HEK293 (cell line): ENCODE measurements around the gene HSPE1.

Experiments used
- ATF2 ChIP-seq: fragments of 450-650 bp; formaldehyde crosslinking; IDR thresholded peaks from 2 replicates; pipeline ENCODE4 v1.5.1; 2016; ENCODE audit warnings: missing biosample characterization, missing genetic modification characterization, low read depth
- BCL11A ChIP-seq: fragments of 450-650 bp; formaldehyde crosslinking; IDR thresholded peaks from 2 replicates; pipeline ENCODE4 v1.5.1; 2016; ENCODE audit warnings: low read depth, missing biosample characterization, missing genetic modification characterization
- BCL11B ChIP-seq: fragments of 450-650 bp; formaldehyde crosslinking; IDR thresholded peaks from 2 replicates; pipeline ENCODE4 v1.5.1; 2016; ENCODE audit warnings: low read depth, missing biosample characterization, missing genetic modification characterization
- GLIS2 ChIP-seq: fragments of 450-650 bp; formaldehyde crosslinking; IDR thresholded peaks from 2 replicates; pipeline ENCODE4 v1.5.1; 2016; ENCODE audit warnings: missing biosample characterization, missing genetic modification characterization
- HIC1 ChIP-seq: fragments of 450-650 bp; formaldehyde crosslinking; IDR thresholded peaks from 2 replicates; pipeline ENCODE4 v1.5.1; 2016; ENCODE audit warnings: missing biosample characterization, missing genetic modification characterization
- KLF16 ChIP-seq: fragments of 450-650 bp; formaldehyde crosslinking; IDR thresholded peaks from 2 replicates; pipeline ENCODE4 v1.5.1; 2017; ENCODE audit warnings: missing biosample characterization, missing genetic modification characterization
- MZF1 ChIP-seq: fragments of 450-650 bp; formaldehyde crosslinking; IDR thresholded peaks from 2 replicates; pipeline ENCODE4 v1.5.1; 2017; ENCODE audit warnings: missing biosample characterization, missing genetic modification characterization, borderline replicate concordance
- OSR2 ChIP-seq: fragments of 450-650 bp; formaldehyde crosslinking; IDR thresholded peaks from 2 replicates; pipeline ENCODE4 v1.5.1; 2016; ENCODE audit warnings: missing biosample characterization, missing genetic modification characterization
- OVOL3 ChIP-seq: fragments of 450-650 bp; formaldehyde crosslinking; IDR thresholded peaks from 2 replicates; pipeline ENCODE4 v1.5.1; 2016; ENCODE audit warnings: missing biosample characterization, missing genetic modification characterization
- PRDM1 ChIP-seq: fragments of 450-650 bp; formaldehyde crosslinking; IDR thresholded peaks from 2 replicates; pipeline ENCODE4; 2016; ENCODE audit warnings: missing biosample characterization, missing genetic modification characterization
- TRIM28 ChIP-seq: IDR thresholded peaks from 2 replicates; pipeline ENCODE4 v1.6.1; 2011; ENCODE audit warnings: low read length, control low read depth, borderline replicate concordance
- YY1 ChIP-seq: fragments of 450-650 bp; formaldehyde crosslinking; IDR thresholded peaks from 2 replicates; pipeline ENCODE4 v1.5.1; 2018; ENCODE audit warnings: missing biosample characterization, missing genetic modification characterization
- ZBTB11 ChIP-seq: fragments of 450-650 bp; formaldehyde crosslinking; conservative IDR thresholded peaks from 2 replicates; pipeline ENCODE4 v1.5.1; 2016; ENCODE audit warnings: low read depth, missing biosample characterization, missing genetic modification characterization
- ZBTB26 ChIP-seq: fragments of 450-650 bp; formaldehyde crosslinking; optimal IDR thresholded peaks from 2 replicates; pipeline ENCODE3; 2016; ENCODE audit warnings: missing biosample characterization, mild to moderate bottlenecking, missing genetic modification characterization
- ZBTB48 ChIP-seq: fragments of 450-650 bp; formaldehyde crosslinking; IDR thresholded peaks from 2 replicates; pipeline ENCODE4 v1.5.1; 2016; ENCODE audit warnings: missing biosample characterization, missing genetic modification characterization
- ZBTB7A ChIP-seq: fragments of 450-650 bp; formaldehyde crosslinking; IDR thresholded peaks from 2 replicates; pipeline ENCODE4 v1.5.1; 2016; ENCODE audit warnings: low read depth, missing biosample characterization, missing genetic modification characterization
- ZIC2 ChIP-seq: fragments of 450-650 bp; formaldehyde crosslinking; IDR thresholded peaks from 2 replicates; pipeline ENCODE4 v1.5.1; 2016; ENCODE audit warnings: missing biosample characterization, missing genetic modification characterization
- ZNF121 ChIP-seq: fragments of 450-650 bp; formaldehyde crosslinking; IDR thresholded peaks from 2 replicates; pipeline ENCODE4 v1.5.1; 2016; ENCODE audit warnings: missing biosample characterization, missing genetic modification characterization
- ZNF169 ChIP-seq: fragments of 450-650 bp; formaldehyde crosslinking; IDR thresholded peaks from 2 replicates; pipeline ENCODE4 v1.5.1; 2016; ENCODE audit warnings: missing biosample characterization, missing genetic modification characterization
- ZNF19 ChIP-seq: fragments of 450-650 bp; formaldehyde crosslinking; IDR thresholded peaks from 2 replicates; pipeline ENCODE4; 2016; ENCODE audit warnings: missing biosample characterization, missing genetic modification characterization, low read depth
- ZNF394 ChIP-seq: fragments of 450-650 bp; formaldehyde crosslinking; IDR thresholded peaks from 2 replicates; pipeline ENCODE4 v1.5.1; 2016; ENCODE audit warnings: missing biosample characterization, missing genetic modification characterization, mild to moderate bottlenecking, moderate library complexity, borderline replicate concordance
- ZNF548 ChIP-seq: fragments of 450-650 bp; formaldehyde crosslinking; IDR thresholded peaks from 2 replicates; pipeline ENCODE4 v1.5.1; 2016; ENCODE audit warnings: missing biosample characterization, missing genetic modification characterization
- ZNF558 ChIP-seq: fragments of 450-650 bp; formaldehyde crosslinking; IDR thresholded peaks from 2 replicates; pipeline ENCODE4 v1.5.1; 2016; ENCODE audit warnings: missing biosample characterization, missing genetic modification characterization
- ZNF585B ChIP-seq: fragments of 450-650 bp; formaldehyde crosslinking; IDR thresholded peaks from 2 replicates; pipeline ENCODE4 v1.5.1; 2016; ENCODE audit warnings: missing biosample characterization, missing genetic modification characterization
- ZNF658 ChIP-seq: fragments of 450-650 bp; formaldehyde crosslinking; IDR thresholded peaks from 2 replicates; pipeline ENCODE4; 2016; ENCODE audit warnings: missing biosample characterization, missing genetic modification characterization
- ZNF664 ChIP-seq: fragments of 450-650 bp; formaldehyde crosslinking; IDR thresholded peaks from 2 replicates; pipeline ENCODE4 v1.5.1; 2016; ENCODE audit warnings: missing biosample characterization, missing genetic modification characterization
- ZNF768 ChIP-seq: fragments of 450-650 bp; formaldehyde crosslinking; IDR thresholded peaks from 2 replicates; pipeline ENCODE4 v1.5.1; 2018; ENCODE audit warnings: missing biosample characterization, mild to moderate bottlenecking, missing genetic modification characterization
- ZNF791 ChIP-seq: fragments of 450-650 bp; formaldehyde crosslinking; IDR thresholded peaks from 2 replicates; pipeline ENCODE4 v1.5.1; 2016; ENCODE audit warnings: missing biosample characterization, missing genetic modification characterization
- ZNF830 ChIP-seq: fragments of 450-650 bp; IDR thresholded peaks from 2 replicates; pipeline ENCODE4 v1.5.0; 2018; ENCODE audit warnings: missing biosample characterization, missing genetic modification characterization, low read depth, mild to moderate bottlenecking, moderate library complexity
- ZNF837 ChIP-seq: fragments of 450-650 bp; formaldehyde crosslinking; IDR thresholded peaks from 2 replicates; pipeline ENCODE4 v1.5.1; 2016; ENCODE audit warnings: missing biosample characterization, missing genetic modification characterization
- ZSCAN5A ChIP-seq: fragments of 450-650 bp; formaldehyde crosslinking; IDR thresholded peaks from 2 replicates; pipeline ENCODE4 v1.5.1; 2016; ENCODE audit warnings: missing biosample characterization, missing genetic modification characterization

Gene HSPE1

GRCh38 chr2:197515739-197516392, 15.7 kb downstream of the HSPE1 start, which contains the start of gene MOB4 (continued):
- TF ChIP-seq GLIS2 (tag by site-specific recombination) (peak; percentile 69), ZNF830 (tag by site-specific recombination) (no peak), ZNF169 (no peak), YY1 (peak; percentile 87), ZNF558 (tag by site-specific recombination) (no peak), ZBTB7A (tag by site-specific recombination) (no peak), OVOL3 (no peak), HIC1 (peak; percentile 98), ZNF19 (tag by site-specific recombination) (no peak), ZNF658 (tag by site-specific recombination) (no peak), ATF2 (no peak), KLF16 (tag by site-specific recombination) (peak; percentile 84; the same call in 1 of the 2 replicates), BCL11B (no peak), BCL11A (tag by site-specific recombination) (no peak), ZNF664 (tag by site-specific recombination) (no peak), ZSCAN5A (tag by site-specific recombination) (peak; percentile 77), ZNF768 (tag by site-specific recombination) (no peak), MZF1 (no peak), ZBTB26 (peak; percentile 63), ZBTB11 (tag by site-specific recombination) (peak; percentile 97), ZNF585B (tag by site-specific recombination) (0 out of 2 replicates have a peak, but pooled peaks have one; percentile 1), ZIC2 (no peak), ZNF548 (tag by site-specific recombination) (no peak), OSR2 (tag by site-specific recombination) (peak; percentile 91), ZNF791 (tag by site-specific recombination) (no peak), TRIM28 (peak; percentile 93), ZNF394 (tag by site-specific recombination) (peak; percentile 78; the same call in 1 of the 2 replicates), ZNF837 (no peak), ZBTB48 (tag by site-specific recombination) (peak; percentile 44; the same call in 1 of the 2 replicates), PRDM1 (no peak), ZNF121 (tag by site-specific recombination) (no peak)
